ENCODE data around the gene COX17.

COX17 gene

GRCh38 chr3:119676771-119677640 lies at the start of gene COX17:
Gene COX17 (minus strand): TSS chr3:119677406. CDS start chr3:119677310, 96 bp downstream.
- peaks cover 0 to 17% (median 7%) of the 10 kb centered on the region in 4 donors for H3K4me1 ChIP-seq
- H3K9me3 ChIP-seq = no peaks in the 10 kb centered on the region
- H3K36me3 ChIP-seq = peaks cover 13 to 27% (median 23%) of the 10 kb centered on the region in 3 donors
- intact Hi-C loops (cut with DNase I; ENCODE audit: low total_unique reads) = loop anchor here (5.0 to 10.0 kb wide), 2 partner anchors 182 to 215 kb away; partner anchors contain the start of genes TIMMDC1 and TMEM39A
- TF ChIP-seq CTCF (IDR thresholded peaks at IDR 0.05) = no peak
- H3K27me3 ChIP-seq = no peaks in the 10 kb centered on the region
- H3K4me3 ChIP-seq = peak within 1 kb of the TSS; percentile 62 to 85
- H3K27ac ChIP-seq = peak within 1 kb of the TSS; percentile 81 to 86
- DNase-seq = peak; percentile 93 to 96

- Histone ChIP-seq H3K9me3 (no peaks in the 10 kb centered on the region), H3K4me3 (no peak overlapping the region), H3K4me1 (no peaks in the 10 kb centered on the region), H3K27me3 (no peaks in the 10 kb centered on the region), H3K36me3 (peaks cover 0 to 44% (median 0%) of the 10 kb centered on the region in 3 donors), H3K27ac (no peak overlapping the region)
- no peak for DNase-seq
- intact Hi-C loops (cut with DNase I; ENCODE audit: low total_unique reads) = no loop called here
- no peak for TF ChIP-seq CTCF (IDR thresholded peaks at IDR 0.05)
Measured at GRCh38 chr3:119726909-119727308, 49.7 kb upstream of the COX17 start.

GRCh38 chr3:119723022-119723421 lies 45.8 kb upstream of the COX17 start:
- peaks cover 0 to 23% (median 0%) of the 10 kb centered on the region in 3 donors for H3K36me3 ChIP-seq
- H3K27me3 ChIP-seq = no peaks in the 10 kb centered on the region
- intact Hi-C loops (cut with DNase I; ENCODE audit: low total_unique reads) = no loop called here
- H3K27ac ChIP-seq = no peak overlapping the region
- no peaks in the 10 kb centered on the region for H3K4me1 ChIP-seq
- DNase-seq = no peak
- TF ChIP-seq CTCF (IDR thresholded peaks at IDR 0.05) = no peak
- H3K4me3 ChIP-seq = no peak overlapping the region
- H3K9me3 ChIP-seq = no peaks in the 10 kb centered on the region

- no peak overlapping the region for H3K4me3 ChIP-seq
- H3K27ac ChIP-seq = no peak overlapping the region
- no peak for TF ChIP-seq CTCF (IDR thresholded peaks at IDR 0.05)
- no peaks in the 10 kb centered on the region for H3K27me3 ChIP-seq
- intact Hi-C loops (cut with DNase I; ENCODE audit: low total_unique reads) = no loop called here
- no peak for DNase-seq
- peaks cover 0 to 35% (median 4%) of the 10 kb centered on the region in 3 donors for H3K36me3 ChIP-seq
- H3K4me1 ChIP-seq = no peaks in the 10 kb centered on the region
- H3K9me3 ChIP-seq = no peaks in the 10 kb centered on the region
Measured at GRCh38 chr3:119717520-119717919, 40.3 kb upstream of the COX17 start.

GRCh38 chr3:119716998-119717397 lies 39.8 kb upstream of the COX17 start:
- Histone ChIP-seq H3K4me3 (no peak overlapping the region), H3K27ac (no peak overlapping the region), H3K9me3 (no peaks in the 10 kb centered on the region), H3K27me3 (no peaks in the 10 kb centered on the region), H3K36me3 (peaks cover 0 to 35% (median 4%) of the 10 kb centered on the region in 3 donors), H3K4me1 (no peaks in the 10 kb centered on the region)
- TF ChIP-seq CTCF (IDR thresholded peaks at IDR 0.05) = no peak
- DNase-seq = no peak
- intact Hi-C loops (cut with DNase I; ENCODE audit: low total_unique reads) = no loop called here
